HG03571 (cell line): ENCODE data around the gene GSG1.
"Not testable (repeated sequence)": the region's sequence is repeated elsewhere in the genome, so short reads cannot be mapped to it uniquely, and the experiment has no call there.

Experiments used
- ATAC-seq: cut with Tn5 transposase; IDR thresholded peaks from one replicate; pipeline ENCODE4 v1.9.1; 2021; ENCODE audit not compliant: unreplicated experiment

The GSG1 gene

GRCh38 chr12:13093191-13093847 lies 10.1 kb downstream of the GSG1 start:
- no peak for ATAC-seq

- ATAC-seq = no peak
These were observed 11.6 kb downstream of the GSG1 start for GRCh38 chr12:13091832-13092231.

- no peak for ATAC-seq
These were observed 13.4 kb downstream of the GSG1 start for GRCh38 chr12:13090054-13090453.

DNA sequence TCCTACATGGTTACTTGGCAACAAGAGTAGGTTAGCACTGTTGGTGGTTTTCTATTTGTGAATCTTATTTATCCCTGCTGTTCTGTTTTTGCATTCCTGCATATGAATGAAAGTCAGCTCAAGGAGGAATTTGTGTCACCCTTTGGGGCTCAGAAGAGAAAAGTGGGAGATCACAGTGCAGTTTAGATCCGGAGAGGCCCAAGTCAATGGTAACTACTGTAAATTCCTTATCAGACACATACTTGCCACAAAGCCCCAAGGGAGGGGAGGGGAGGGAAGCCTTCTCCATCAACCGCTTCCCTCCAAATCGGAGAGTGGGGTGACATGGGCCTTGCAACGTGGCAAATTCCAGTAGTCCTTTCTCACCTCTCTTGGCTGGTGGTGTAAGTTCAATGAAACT lies 15.0 kb downstream of the GSG1 start:
- no peak for ATAC-seq

- no peak for ATAC-seq
These were observed 15.7 kb downstream of the GSG1 start for GRCh38 chr12:13087766-13088165.

DNA sequence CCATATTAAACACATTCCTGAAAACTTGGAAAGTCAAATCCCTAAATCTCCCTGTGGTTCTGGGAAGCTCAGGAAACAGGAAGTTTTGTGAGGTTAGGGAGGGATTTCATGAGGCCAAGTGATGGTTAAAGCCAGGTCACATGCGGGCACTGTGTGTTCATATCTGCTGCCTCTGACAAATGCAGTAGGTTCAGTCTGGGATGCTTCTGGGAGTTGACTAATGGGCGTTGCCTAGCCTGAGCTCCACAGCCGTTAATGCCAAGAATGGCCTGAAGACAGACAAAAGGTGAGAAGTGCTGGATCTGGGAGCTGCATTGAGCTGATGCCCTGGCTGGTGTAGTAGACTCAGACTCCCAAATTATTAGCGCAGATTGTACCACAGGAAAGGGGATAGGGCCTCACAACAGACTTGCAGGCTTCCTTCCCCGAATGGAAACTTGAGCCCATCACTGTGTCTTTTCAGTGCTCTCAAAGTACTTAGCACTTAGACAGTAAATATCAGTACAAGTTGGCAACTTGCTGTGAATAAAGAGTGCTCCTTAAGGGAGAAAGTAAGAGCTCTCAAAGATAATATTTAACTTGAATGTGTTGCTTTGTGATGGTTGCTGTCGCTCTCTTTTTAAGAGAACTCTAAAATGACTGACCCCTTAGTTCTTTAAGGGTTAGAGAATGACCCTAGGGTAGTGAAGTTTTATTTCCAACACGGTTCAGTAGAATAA lies 17.3 kb downstream of the GSG1 start:
- no peak for ATAC-seq

DNA sequence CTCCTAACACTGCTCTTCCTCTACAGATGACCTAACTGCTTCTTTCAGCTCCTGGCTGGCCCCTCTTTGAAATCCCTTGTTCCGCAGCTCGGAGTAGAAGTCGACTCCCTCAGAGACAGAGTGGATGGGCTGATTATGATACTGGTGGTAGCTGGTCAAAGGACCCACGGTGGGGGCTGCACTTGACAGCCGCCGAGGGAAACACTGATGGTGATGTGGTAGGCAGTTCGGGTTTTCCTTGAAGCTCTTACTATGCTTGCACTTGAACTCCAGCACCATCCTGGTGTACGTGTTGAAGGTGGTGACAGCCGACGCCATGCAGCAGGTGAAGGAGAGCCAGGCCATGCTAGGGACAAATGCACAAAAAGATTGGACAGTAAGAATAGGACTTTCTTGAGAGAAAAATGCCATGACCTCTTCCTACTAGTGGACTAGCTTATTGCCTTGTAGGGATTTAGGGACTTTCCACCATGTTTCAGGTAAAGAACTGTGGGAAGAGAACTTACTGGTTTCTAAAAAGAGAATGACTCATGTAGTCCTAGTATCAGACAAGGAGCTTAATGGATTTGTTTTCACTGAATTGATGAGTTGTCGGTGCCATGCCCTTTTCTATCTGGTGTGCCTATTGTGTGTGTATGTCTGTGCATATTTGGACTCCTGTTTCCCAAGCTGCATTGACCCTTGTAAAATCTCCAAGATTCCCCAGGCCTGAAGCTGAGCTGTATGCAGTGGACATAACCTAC lies 18.4 kb downstream of the GSG1 start:
- ATAC-seq = no peak

DNA sequence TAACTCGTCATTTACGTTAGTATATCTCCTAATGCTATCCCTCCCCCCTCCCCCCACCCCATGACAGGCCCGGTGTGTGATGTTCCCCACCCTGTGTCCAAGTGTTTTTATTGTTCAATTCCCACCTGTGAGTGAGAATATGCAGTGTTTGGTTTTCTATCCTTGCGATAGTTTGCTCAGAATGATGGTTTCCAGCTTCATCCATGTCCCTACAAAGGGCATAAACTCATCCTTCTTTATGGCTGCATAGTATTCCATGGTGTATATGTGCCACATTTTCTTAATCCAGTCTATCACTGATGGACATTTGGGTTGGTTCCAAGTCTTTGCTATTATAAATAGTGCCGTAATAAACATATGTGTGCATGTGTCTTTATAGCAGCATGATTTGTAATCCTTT lies 19.8 kb downstream of the GSG1 start:
- not testable (repeated sequence) for ATAC-seq

- ATAC-seq = no peak
These were observed 20.6 kb downstream of the GSG1 start for GRCh38 chr12:13082861-13083260.

GRCh38 chr12:13080266-13080665 lies 23.2 kb downstream of the GSG1 start:
- no peak for ATAC-seq

GRCh38 chr12:13079440-13079906 lies 24.0 kb downstream of the GSG1 start:
- ATAC-seq = no peak

- no peak for ATAC-seq
These were observed 27.5 kb downstream of the GSG1 start for GRCh38 chr12:13075786-13076570.

DNA sequence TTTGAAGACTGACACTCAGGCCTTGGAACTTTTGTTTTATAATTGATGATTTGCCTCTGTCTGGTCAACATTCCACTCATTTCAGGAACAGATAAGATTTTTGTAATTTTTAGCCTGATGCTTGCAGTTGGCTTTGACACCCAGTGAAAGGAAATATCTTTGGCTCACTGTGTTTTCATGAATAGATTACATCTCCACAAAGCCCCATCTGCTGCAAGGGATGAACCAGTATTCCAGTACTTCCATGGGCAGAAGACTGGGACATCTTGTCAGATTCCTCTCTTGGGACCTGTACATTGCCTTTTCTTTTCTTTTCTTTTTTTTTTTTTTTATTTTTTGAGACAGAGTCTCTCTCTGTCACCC lies 28.4 kb downstream of the GSG1 start:
- ATAC-seq = no peak

DNA sequence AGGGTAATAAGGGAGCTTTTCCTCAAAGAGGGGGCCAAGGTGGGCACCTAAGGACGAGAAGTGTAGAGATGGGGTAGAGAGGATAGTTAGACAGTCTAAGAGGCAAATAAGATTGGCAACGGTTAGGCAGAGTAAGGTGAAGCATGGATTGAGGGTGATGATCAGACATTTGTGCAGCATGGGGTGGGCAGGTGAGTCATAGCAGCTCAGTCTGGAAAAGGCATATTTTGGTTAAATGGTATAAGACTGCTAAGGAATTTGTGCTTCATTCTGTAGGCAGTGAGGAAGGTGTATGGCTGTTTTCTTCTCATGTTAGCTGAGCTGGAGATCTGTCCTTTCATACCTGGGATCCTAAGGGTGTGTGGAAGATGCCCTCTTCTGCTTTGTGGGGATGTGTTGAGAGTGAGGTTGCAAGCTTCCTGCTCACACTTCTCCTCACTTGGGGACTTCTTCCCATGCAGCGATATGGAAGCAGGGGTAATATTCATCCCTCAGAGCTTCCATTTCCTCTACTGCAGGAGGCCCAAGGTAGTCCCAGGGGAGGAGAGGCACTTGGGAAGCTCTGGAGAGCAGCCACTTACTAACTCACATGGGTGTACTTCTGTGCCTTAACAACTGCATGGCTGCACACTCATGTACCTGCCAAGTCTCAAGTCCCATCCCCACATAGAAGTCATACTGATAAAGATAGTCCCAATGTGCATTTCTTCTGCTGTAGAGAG lies 28.9 kb downstream of the GSG1 start:
- ATAC-seq = no peak

DNA sequence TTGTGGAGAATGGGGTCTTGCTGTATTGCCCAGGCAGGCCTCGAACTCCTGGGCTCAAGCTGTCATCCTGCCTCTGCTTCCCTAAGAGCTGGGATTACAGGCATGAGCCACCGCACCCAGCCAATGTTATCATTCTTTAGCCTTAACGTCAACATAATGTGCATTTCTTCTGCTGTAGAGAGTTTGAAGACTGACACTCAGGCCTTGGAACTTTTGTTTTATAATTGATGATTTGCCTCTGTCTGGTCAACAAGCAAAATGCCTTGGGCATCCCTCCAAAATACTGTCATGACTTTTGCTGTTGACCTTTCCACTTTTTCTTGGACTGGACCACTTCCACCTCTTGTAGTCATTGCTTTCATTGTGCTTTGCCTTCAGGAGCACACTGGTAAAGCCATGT lies 30.3 kb downstream of the GSG1 start:
- no peak for ATAC-seq

DNA sequence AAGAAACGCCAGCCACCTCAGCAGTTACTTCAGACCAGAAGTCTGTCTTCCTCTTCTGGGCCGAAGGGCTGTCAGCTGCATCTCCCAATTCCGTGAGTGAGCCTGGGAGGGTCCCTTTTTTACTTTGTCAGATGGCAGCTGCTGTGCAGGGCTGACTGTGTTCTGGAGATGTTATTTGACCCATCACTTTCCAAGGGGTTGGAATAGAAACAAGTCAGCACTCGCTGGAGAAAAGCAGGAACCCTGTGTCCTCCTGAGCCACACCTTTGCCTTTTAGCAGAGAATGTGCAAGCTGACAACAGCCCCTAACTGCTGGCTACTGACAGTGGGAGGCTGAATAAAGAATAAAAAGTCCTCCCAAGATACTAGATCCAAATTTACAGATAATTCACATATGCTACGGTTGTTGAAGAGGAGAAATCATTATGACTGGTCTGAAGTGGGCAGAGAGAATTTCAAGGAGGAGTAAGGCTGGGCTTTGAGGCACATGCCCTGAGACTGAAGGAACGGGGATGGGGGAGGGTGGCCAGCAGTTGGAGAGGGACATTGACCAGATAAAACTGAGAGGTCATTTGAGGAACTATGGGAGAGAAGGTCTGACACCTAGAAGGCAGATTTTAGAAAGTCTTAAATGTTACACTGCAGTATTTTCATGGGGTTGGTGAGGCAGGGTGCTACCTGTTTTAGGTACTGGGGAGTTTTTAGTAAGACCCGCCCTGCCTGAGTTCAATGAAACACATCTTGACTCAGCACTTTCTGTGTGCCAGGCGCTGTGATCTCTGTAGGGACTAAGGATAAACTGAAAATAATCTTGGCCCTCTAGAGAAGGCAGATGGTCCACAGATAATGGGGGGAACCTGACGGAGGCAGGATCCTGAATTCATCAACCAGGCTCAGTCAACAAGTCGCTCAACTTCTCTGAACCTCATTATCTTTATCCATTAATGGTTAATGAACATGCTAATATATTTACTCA lies 31.9 kb downstream of the GSG1 start:
- no peak for ATAC-seq

DNA sequence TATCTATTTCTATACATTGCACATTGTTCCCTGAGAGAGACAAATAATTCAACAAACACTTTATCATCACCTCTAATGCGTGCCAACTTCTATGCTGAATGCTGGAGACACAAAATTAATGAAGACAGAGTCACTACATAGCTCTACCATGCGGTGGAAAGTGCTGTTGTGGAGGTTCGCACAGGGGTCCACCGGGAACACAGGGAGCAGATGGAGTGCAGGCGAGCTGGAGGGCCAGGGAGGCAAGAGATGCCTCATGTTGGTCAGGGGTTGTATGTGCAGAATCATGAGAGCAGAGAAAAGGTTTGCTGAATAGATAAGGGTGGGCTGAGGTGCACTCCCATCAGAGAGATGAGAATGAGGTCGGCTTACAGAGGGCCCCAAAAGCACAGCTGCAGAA lies 34.1 kb downstream of the GSG1 start:
- no peak for ATAC-seq

DNA sequence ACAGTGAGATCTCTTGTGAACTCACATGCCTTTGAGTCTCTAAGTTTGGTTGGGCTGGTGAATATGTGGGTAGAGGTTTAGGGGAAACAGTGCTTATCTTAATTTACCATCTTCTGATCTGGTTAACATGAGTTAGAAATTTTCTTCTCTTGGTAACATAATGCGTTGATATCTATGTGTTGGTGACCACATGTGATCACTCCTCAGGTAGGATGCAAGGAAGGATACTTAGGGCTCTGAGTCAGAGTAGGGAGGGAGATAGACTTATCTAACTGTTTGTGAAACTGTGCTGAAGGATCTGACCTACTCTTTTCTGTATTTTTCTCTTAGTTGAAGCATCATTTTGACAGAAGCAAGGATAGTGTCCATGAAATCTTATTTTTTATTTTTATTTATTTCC lies 36.1 kb downstream of the GSG1 start:
- no peak for ATAC-seq

GRCh38 chr12:13066459-13066858 lies 37.0 kb downstream of the GSG1 start:
- ATAC-seq = no peak

DNA sequence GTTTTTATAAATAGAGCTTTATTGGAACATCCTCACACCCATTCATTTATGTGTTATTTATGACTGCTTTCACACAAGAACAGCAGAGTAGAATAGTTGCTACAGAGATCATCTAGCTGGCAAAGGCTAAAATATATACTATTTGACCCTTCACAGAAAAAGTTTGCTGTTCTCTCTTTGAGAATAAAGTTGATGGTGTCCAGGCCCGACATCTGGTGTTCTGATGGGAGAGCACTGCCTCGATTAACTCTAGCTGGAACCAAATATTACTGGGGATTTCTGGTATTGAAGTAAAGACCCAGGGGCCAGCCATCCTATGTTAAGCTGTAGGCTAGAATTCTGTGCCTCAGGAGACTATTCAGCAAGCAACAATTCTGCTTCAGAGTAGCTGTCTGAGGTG lies 37.5 kb downstream of the GSG1 start:
- no peak for ATAC-seq
